Neural cell (in vitro differentiated cells): ENCODE results near the gene PCDH9.
A peak's percentile ranks its signal among the peaks of the same experiment; 100 is the strongest.

Experiments
- EP300 ChIP-seq: fragments of 450-650 bp; conservative IDR thresholded peaks from 2 replicates; pipeline ENCODE4 v1.6.1; 2014; ENCODE audit warnings: antibody characterized with exemption, mild to moderate bottlenecking, moderate library complexity; ENCODE audit not compliant: poor library complexity, severe bottlenecking
- POLR2AphosphoS5 ChIP-seq: IDR thresholded peaks from 2 replicates; pipeline ENCODE4 v1.6.1; 2012
- TAF1 ChIP-seq: IDR thresholded peaks from 2 replicates; pipeline ENCODE4 v1.6.1; 2012; ENCODE audit warnings: low read depth
- TF ChIP-seq, protein P1 (sequence below): fragments of 450-650 bp; IDR thresholded peaks from 2 replicates; pipeline ENCODE4 v1.5.1; 2014; ENCODE audit warnings: antibody characterized with exemption, mild to moderate bottlenecking, moderate library complexity; ENCODE audit not compliant: poor library complexity, severe bottlenecking

DNA sequence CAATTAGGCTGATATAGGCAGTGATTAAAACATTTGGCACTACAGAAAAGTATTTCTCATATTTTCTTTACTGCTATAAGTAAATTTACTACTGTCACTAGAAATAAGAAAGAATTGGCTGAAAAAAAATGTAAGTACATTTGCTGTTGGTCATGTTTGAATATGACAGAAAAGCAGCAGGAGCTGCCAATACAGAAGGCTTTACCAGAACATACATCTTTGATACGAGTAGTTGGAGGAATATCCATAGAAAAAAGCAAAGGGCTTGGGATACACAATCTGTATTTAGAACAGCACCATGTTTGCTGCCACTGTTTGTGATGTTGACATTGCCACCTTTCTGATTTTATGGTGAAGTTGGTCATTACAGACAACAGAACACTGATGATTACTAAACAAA, 21.6 kb downstream of the PCDH9 start:
- TF ChIP-seq, protein P1, sequence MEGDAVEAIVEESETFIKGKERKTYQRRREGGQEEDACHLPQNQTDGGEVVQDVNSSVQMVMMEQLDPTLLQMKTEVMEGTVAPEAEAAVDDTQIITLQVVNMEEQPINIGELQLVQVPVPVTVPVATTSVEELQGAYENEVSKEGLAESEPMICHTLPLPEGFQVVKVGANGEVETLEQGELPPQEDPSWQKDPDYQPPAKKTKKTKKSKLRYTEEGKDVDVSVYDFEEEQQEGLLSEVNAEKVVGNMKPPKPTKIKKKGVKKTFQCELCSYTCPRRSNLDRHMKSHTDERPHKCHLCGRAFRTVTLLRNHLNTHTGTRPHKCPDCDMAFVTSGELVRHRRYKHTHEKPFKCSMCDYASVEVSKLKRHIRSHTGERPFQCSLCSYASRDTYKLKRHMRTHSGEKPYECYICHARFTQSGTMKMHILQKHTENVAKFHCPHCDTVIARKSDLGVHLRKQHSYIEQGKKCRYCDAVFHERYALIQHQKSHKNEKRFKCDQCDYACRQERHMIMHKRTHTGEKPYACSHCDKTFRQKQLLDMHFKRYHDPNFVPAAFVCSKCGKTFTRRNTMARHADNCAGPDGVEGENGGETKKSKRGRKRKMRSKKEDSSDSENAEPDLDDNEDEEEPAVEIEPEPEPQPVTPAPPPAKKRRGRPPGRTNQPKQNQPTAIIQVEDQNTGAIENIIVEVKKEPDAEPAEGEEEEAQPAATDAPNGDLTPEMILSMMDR, result no peak
- TF ChIP-seq POLR2AphosphoS5 (peak; percentile 61), TAF1 (no peak), EP300 (peak; percentile 34)
